Activated CD4-positive, alpha-beta T cell treated with anti-CD3 and anti-CD28 coated beads, Interleukin-2, amount 10 ng/mL, durations not matched to agents 24 days and 14 days (primary cell): Measurements from ENCODE around the gene MRC2. TPM values are rescaled to one million over a fixed set of nuclear protein-coding genes. Genes with fewer than 3 reads are reported as not detected.
"Not testable (repeated sequence)": the region's sequence is repeated elsewhere in the genome, so short reads cannot be mapped to it uniquely, and the experiment has no call there.

Source experiments
- DNase-seq: peaks from one replicate; pipeline ENCODE4 v3.0.0; 2022
- H3K27ac Mint-ChIP-seq: one replicate; pipeline ENCODE4 v1.8.0; 2022; ENCODE audit warnings: mild to moderate bottlenecking, mixed read lengths
- H3K27me3 Mint-ChIP-seq: one replicate; pipeline ENCODE4 v1.8.0; 2022; ENCODE audit warnings: mixed read lengths
- H3K36me3 Mint-ChIP-seq: one replicate; pipeline ENCODE4 v1.8.0; 2022; ENCODE audit warnings: low read depth, mild to moderate bottlenecking, mixed read lengths
- H3K4me1 Mint-ChIP-seq: one replicate; pipeline ENCODE4 v1.8.0; 2021; ENCODE audit warnings: mixed read lengths
- H3K4me3 Mint-ChIP-seq: one replicate; pipeline ENCODE4 v1.8.0; 2022; ENCODE audit warnings: mild to moderate bottlenecking, moderate library complexity, mixed read lengths
- H3K9me3 Mint-ChIP-seq: one replicate; pipeline ENCODE4 v1.8.0; 2021; ENCODE audit warnings: mixed read lengths
- intact Hi-C: fragments of 100-400 bp; cut with micrococcal nuclease; formaldehyde crosslinking; loops from one replicate; pipeline ENCODE4 v1.15.1; 2023
- total RNA-seq: library from RNA; stranded (reverse); gene quantifications from 2 replicates; pipeline ENCODE4 v1.2.3, GENCODE V29; 2022

Gene MRC2
- total RNA-seq, 1 donor from 2014 or later = 2.4 TPM

DNA sequence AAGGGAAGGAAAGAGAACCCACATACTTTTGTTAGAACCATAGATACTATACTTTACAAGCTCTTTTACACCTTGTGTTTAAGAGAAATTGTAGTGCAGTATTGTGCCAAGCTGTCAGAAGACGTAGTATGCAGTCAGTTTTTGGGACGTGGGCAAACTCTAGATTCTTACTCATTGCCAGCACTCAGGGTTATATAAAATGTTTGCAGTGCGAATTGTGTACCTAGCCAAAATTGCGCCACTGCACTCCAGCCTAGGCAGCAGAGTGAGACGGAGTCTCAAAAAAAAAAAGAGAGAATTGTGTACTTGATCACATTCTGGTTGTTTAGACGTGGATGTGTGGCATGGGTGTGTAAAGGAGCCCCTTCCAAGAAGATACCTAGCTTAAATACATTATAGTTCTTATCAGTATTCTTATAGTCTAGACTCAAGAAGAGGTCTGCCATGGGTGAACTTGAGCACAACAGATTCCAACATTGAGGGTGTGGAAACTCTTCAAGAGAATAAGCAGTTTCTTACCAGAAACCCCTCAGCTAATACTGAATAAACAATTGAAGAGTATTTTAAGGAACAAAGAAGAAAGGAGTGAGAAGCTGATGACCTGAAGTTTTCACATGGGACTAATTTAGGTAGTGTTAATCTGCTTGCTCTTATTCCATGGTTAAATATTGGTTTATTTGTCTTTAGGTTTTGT, 27.4 kb upstream of the MRC2 start:
- peaks cover 62% of the 10 kb centered on the region for H3K36me3 Mint-ChIP-seq
- H3K4me3 Mint-ChIP-seq = no peak overlapping the region
- no peaks in the 10 kb centered on the region for H3K27me3 Mint-ChIP-seq
- H3K27ac Mint-ChIP-seq = no peak overlapping the region
- DNase-seq = no peak
- peaks cover 4% of the 10 kb centered on the region for H3K4me1 Mint-ChIP-seq
- H3K9me3 Mint-ChIP-seq = no peaks in the 10 kb centered on the region
- intact Hi-C loops = no loop called here

GRCh38 chr17:62600805-62601204, 26.7 kb upstream of the MRC2 start:
- DNase-seq = no peak
- no peak overlapping the region for H3K4me3 Mint-ChIP-seq
- intact Hi-C loops = no loop called here
- no peaks in the 10 kb centered on the region for H3K27me3 Mint-ChIP-seq
- H3K27ac Mint-ChIP-seq = no peak overlapping the region
- peaks cover 4% of the 10 kb centered on the region for H3K4me1 Mint-ChIP-seq
- H3K36me3 Mint-ChIP-seq = peaks cover 59% of the 10 kb centered on the region
- no peaks in the 10 kb centered on the region for H3K9me3 Mint-ChIP-seq

- Mint-ChIP-seq H3K27ac (no peak overlapping the region), H3K36me3 (peaks cover 60% of the 10 kb centered on the region), H3K4me3 (no peak overlapping the region), H3K4me1 (peaks cover 4% of the 10 kb centered on the region), H3K9me3 (no peaks in the 10 kb centered on the region), H3K27me3 (no peaks in the 10 kb centered on the region)
- no peak for DNase-seq
- intact Hi-C loops = no loop called here
These were observed 26.0 kb upstream of the MRC2 start for GRCh38 chr17:62601471-62601870.

DNA sequence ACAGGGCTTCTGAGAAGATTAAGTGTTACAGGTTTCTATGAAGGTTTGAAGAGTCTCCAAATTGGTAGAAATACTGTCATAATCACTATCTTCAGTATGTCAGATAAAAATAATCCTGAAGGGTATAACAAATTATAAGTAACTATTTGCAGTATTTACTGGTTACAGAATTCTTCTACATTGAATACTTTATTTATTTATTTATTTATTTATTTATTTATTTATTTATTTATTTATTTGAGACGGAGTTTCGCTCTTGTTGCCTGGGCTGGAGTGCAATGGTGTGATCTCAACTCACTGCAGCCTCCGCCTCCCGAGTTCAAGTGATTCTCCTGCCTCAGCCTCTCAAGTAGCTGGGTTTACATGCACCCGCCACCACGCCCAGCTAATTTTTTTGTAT, 23.7 kb upstream of the MRC2 start:
- H3K27ac Mint-ChIP-seq, H3K27me3 Mint-ChIP-seq, H3K9me3 Mint-ChIP-seq, H3K4me1 Mint-ChIP-seq, intact Hi-C loops, DNase-seq, H3K4me3 Mint-ChIP-seq: not testable (repeated sequence)
- peaks cover 58% of the 10 kb centered on the region for H3K36me3 Mint-ChIP-seq

- Mint-ChIP-seq H3K36me3 (peaks cover 57% of the 10 kb centered on the region), H3K9me3 (no peaks in the 10 kb centered on the region), H3K4me1 (peaks cover 5% of the 10 kb centered on the region), H3K27ac (no peak overlapping the region), H3K27me3 (no peaks in the 10 kb centered on the region), H3K4me3 (no peak overlapping the region)
- no peak for DNase-seq
- intact Hi-C loops = no loop called here
These were observed 21.9 kb upstream of the MRC2 start for GRCh38 chr17:62605588-62605987.

- intact Hi-C loops = no loop called here
- Mint-ChIP-seq H3K27me3 (no peaks in the 10 kb centered on the region), H3K27ac (no peak overlapping the region), H3K9me3 (no peaks in the 10 kb centered on the region), H3K4me1 (peaks cover 5% of the 10 kb centered on the region), H3K4me3 (no peak overlapping the region), H3K36me3 (peaks cover 59% of the 10 kb centered on the region)
- no peak for DNase-seq
These were observed 16.2 kb upstream of the MRC2 start for GRCh38 chr17:62611292-62611691.

- Mint-ChIP-seq H3K9me3 (no peaks in the 10 kb centered on the region), H3K27me3 (no peaks in the 10 kb centered on the region), H3K27ac (no peak overlapping the region), H3K4me1 (peaks cover 5% of the 10 kb centered on the region), H3K36me3 (peaks cover 54% of the 10 kb centered on the region), H3K4me3 (no peak overlapping the region)
- no peak for DNase-seq
- intact Hi-C loops = no loop called here
These were observed 15.7 kb upstream of the MRC2 start for GRCh38 chr17:62611728-62612127.

DNA sequence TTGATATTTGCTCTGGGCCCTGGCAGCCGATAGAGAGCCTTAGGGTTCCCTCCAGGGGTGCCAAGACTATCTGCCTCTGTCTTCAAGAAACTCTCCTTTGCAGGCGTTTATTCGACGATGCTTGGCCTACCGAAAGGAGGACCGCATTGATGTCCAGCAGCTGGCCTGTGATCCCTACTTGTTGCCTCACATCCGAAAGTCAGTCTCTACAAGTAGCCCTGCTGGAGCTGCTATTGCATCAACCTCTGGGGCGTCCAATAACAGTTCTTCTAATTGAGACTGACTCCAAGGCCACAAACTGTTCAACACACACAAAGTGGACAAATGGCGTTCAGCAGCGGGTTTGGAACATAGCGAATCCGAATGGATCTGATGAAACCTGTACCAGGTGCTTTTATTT, 15.2 kb upstream of the MRC2 start:
- intact Hi-C loops, DNase-seq, H3K9me3 Mint-ChIP-seq, H3K27me3 Mint-ChIP-seq, H3K4me1 Mint-ChIP-seq, H3K27ac Mint-ChIP-seq, H3K4me3 Mint-ChIP-seq: not testable (repeated sequence)
- peaks cover 51% of the 10 kb centered on the region for H3K36me3 Mint-ChIP-seq

DNA sequence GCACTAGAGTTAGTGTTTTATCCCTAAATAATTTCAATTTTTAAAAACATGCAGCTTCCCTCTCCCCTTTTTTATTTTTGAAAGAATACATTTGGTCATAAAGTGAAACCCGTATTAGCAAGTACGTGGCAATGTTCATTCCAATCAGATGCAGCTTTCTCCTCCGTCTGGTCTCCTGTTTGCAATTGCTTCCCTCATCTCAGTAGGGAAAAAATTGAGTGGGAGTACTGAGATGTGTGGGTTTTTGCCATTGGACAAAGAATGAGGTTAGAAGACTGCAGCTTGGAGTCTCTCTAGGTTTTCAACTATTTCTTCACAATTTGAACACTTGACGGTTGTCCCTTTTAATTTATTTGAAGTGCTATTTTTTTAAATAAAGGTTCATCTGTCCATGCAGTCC, 14.4 kb upstream of the MRC2 start:
- H3K27ac Mint-ChIP-seq, H3K9me3 Mint-ChIP-seq, DNase-seq, intact Hi-C loops, H3K4me1 Mint-ChIP-seq, H3K27me3 Mint-ChIP-seq, H3K4me3 Mint-ChIP-seq: not testable (repeated sequence)
- H3K36me3 Mint-ChIP-seq = peaks cover 44% of the 10 kb centered on the region

DNA sequence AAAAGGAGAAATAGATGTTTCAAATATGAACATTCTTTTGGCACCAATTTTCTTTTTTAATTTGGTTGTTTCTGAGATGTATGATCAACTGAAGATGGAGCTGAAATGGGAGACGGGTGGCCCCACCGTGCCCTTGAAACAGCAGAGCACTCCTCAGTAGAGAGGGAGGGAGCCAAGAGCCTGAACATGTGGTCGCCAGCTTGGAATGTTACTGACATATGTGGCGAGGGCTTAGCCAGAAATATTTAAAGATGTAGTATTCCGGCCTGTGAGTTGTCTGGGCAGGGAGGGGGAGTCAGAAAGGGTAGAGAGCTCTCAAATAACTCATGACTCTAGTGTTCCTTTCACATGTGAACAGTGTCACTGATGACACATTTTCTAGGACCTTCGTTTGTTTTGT, 13.3 kb upstream of the MRC2 start:
- intact Hi-C loops = no loop called here
- no peak for DNase-seq
- no peaks in the 10 kb centered on the region for H3K9me3 Mint-ChIP-seq
- H3K4me1 Mint-ChIP-seq = peaks cover 5% of the 10 kb centered on the region
- H3K27ac Mint-ChIP-seq = no peak overlapping the region
- no peaks in the 10 kb centered on the region for H3K27me3 Mint-ChIP-seq
- H3K36me3 Mint-ChIP-seq = peaks cover 39% of the 10 kb centered on the region
- no peak overlapping the region for H3K4me3 Mint-ChIP-seq

DNA sequence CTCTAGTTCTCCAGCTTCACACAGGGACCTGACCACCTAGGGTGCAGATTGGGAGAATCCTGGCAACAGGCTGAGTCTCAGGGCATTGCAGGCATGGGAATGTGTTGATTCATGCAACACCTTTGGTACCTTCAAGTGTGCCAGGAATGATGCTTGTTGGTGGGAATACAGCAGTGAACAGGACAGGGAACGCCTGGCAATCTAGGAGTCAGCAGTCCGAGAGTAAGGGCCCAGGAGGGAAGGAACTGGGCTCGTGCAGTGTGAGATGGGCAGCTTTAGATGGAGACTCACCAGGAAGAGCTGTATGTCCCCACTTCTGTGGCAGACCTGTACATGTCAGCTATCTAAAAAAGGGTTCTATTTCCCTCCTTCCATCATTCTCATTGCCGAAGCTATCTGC, 12.0 kb upstream of the MRC2 start:
- no peak overlapping the region for H3K4me3 Mint-ChIP-seq
- H3K4me1 Mint-ChIP-seq = peaks cover 3% of the 10 kb centered on the region
- intact Hi-C loops = no loop called here
- H3K36me3 Mint-ChIP-seq = peaks cover 27% of the 10 kb centered on the region
- no peaks in the 10 kb centered on the region for H3K9me3 Mint-ChIP-seq
- no peaks in the 10 kb centered on the region for H3K27me3 Mint-ChIP-seq
- peak overlapping the region; percentile 25 for H3K27ac Mint-ChIP-seq
- no peak for DNase-seq

- no peak overlapping the region for H3K4me3 Mint-ChIP-seq
- H3K27me3 Mint-ChIP-seq = no peaks in the 10 kb centered on the region
- no peak overlapping the region for H3K27ac Mint-ChIP-seq
- H3K4me1 Mint-ChIP-seq = no peaks in the 10 kb centered on the region
- no peaks in the 10 kb centered on the region for H3K9me3 Mint-ChIP-seq
- intact Hi-C loops = no loop called here
- DNase-seq = no peak
- peaks cover 11% of the 10 kb centered on the region for H3K36me3 Mint-ChIP-seq
These were observed 10.2 kb upstream of the MRC2 start for GRCh38 chr17:62616993-62617893.

DNA sequence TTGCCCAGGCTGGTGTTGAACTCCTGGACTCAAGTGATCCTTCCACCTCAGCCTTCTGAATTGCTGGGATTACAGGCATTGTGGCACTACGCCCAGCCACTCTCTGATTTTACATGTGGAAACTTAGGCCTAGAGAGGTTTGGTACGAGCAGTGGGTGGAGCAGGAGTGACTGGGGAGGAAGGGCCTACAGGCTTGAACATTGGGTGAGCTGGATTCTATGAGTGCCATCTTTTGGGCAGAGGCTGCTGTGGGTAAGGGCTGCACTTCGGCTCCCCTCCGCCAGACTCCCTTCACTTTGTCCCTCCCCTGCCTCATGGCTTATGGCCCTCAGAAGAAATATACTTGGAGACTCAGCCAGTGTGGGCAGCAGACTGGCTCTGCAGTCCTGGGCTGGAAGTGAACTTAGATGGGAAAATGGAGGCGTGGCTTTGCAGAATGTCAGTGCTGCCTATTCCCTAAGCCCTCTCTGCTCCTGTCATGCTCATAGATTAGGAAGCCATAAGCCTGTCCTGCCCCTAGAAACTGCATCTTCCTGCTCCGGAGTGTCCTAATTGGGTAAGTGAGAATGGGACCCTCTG, 9.5 kb upstream of the MRC2 start:
- no peaks in the 10 kb centered on the region for H3K4me1 Mint-ChIP-seq
- H3K4me3 Mint-ChIP-seq = no peak overlapping the region
- H3K36me3 Mint-ChIP-seq = peaks cover 10% of the 10 kb centered on the region
- no peaks in the 10 kb centered on the region for H3K9me3 Mint-ChIP-seq
- intact Hi-C loops = no loop called here
- H3K27ac Mint-ChIP-seq = no peak overlapping the region
- H3K27me3 Mint-ChIP-seq = no peaks in the 10 kb centered on the region
- DNase-seq = no peak

- Mint-ChIP-seq H3K27ac (no peak overlapping the region), H3K4me3 (no peak overlapping the region), H3K4me1 (no peaks in the 10 kb centered on the region), H3K36me3 (peaks cover 8% of the 10 kb centered on the region), H3K9me3 (no peaks in the 10 kb centered on the region), H3K27me3 (no peaks in the 10 kb centered on the region)
- intact Hi-C loops = no loop called here
- DNase-seq = no peak
These were observed 8.6 kb upstream of the MRC2 start for GRCh38 chr17:62618647-62619416.
